A673 (cell line): ENCODE measurements around the gene HDAC8.
A peak's percentile ranks its signal among the peaks of the same experiment; 100 is the strongest.

ENCODE experiments used
- EZH2 ChIP-seq: fragments of 200-600 bp; sonication (generic); IDR thresholded peaks from 2 replicates; pipeline ENCODE4 v1.6.1; 2017; ENCODE audit warnings: borderline replicate concordance, low read depth, mild to moderate bottlenecking, mixed read lengths, antibody characterized with exemption, low read length; ENCODE audit not compliant: poor library complexity, severe bottlenecking
- TF ChIP-seq, protein P1 (sequence below): fragments of 300-800, 200-600 bp; sonication (generic); conservative IDR thresholded peaks from 2 replicates; pipeline ENCODE4 v1.5.1; 2017; ENCODE audit warnings: low read depth, mild to moderate bottlenecking, antibody characterized with exemption, low read length, moderate library complexity, mixed read lengths

- TF ChIP-seq, protein P1, sequence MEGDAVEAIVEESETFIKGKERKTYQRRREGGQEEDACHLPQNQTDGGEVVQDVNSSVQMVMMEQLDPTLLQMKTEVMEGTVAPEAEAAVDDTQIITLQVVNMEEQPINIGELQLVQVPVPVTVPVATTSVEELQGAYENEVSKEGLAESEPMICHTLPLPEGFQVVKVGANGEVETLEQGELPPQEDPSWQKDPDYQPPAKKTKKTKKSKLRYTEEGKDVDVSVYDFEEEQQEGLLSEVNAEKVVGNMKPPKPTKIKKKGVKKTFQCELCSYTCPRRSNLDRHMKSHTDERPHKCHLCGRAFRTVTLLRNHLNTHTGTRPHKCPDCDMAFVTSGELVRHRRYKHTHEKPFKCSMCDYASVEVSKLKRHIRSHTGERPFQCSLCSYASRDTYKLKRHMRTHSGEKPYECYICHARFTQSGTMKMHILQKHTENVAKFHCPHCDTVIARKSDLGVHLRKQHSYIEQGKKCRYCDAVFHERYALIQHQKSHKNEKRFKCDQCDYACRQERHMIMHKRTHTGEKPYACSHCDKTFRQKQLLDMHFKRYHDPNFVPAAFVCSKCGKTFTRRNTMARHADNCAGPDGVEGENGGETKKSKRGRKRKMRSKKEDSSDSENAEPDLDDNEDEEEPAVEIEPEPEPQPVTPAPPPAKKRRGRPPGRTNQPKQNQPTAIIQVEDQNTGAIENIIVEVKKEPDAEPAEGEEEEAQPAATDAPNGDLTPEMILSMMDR: no peak
- peak; percentile 2 for TF ChIP-seq EZH2
Observed at GRCh38 chrX:72306085-72306801, 266.4 kb downstream of the HDAC8 start.
